ENCODE measurements around the gene CYTH3. TPM values are rescaled to one million over a fixed set of nuclear protein-coding genes. Genes with fewer than 3 reads are reported as not detected.
A peak's percentile ranks its signal among the peaks of the same experiment; 100 is the strongest.

Gene CYTH3
- total and polyA plus RNA-seq, 2 of the 8 experiments (the other 6 are each of a cell fraction or from before 2014, with no cell fraction given): 10.3 to 11.9 TPM

- no peaks in the 10 kb centered on the region for H3K36me3 ChIP-seq (ENCODE audit: control insufficient read depth in 2 of 4, insufficient read depth in 4 of 4, low read length in 3 of 4)
- H2AFZ ChIP-seq (ENCODE audit: low read length): no peak overlapping the region
- H3K23me2 ChIP-seq (ENCODE audit: low read depth, low read length): no peaks in the 10 kb centered on the region
- H4K5ac ChIP-seq (ENCODE audit: insufficient read length, low read depth, low read length): no peak overlapping the region
- no peak overlapping the region for H2BK15ac ChIP-seq (ENCODE audit: low read length)
- ChIA-PET CTCF (ENCODE audit: partially characterized antibody) (interaction anchor here (1.6 kb wide), 1 partner anchor 114 kb away, joined by 4 read pairs; no protein-coding TSS in a partner anchor), POLR2A (ENCODE audit: partially characterized antibody) (interaction anchor here (1.4 kb wide), 1 partner anchor 10 kb away, joined by 3 read pairs; no protein-coding TSS in a partner anchor)
- H3K4me3 ChIP-seq (ENCODE audit: extremely low read depth in 1 of 4, insufficient read depth in 2 of 4, low read depth in 3 of 4, low read length in 4 of 4): no peak overlapping the region
- no peak overlapping the region for H3K14ac ChIP-seq (ENCODE audit: insufficient read length)
- no peak overlapping the region for H3K4ac ChIP-seq (replicated peaks; ENCODE audit: insufficient read length, low read depth, low read length)
- no peak overlapping the region for H4K8ac ChIP-seq (ENCODE audit: extremely low read depth, insufficient read depth, low read length)
- no peak overlapping the region for H3K9ac ChIP-seq (replicated peaks in 1 of 4; ENCODE audit: extremely low read depth in 1 of 4, low read depth in 3 of 4, low read length in 3 of 4)
- no peak overlapping the region for H3K23ac ChIP-seq (ENCODE audit: insufficient read length)
- WGBS, 2 experiments (ENCODE audit: extremely low coverage in 1 of 2, insufficient coverage in 1 of 2, insufficient read length in 1 of 2, insufficient replicate concordance in 2 of 2, low coverage in 1 of 2, low lambda C conversion rate in 2 of 2, missing lambda C conversion rate in 1 of 2): 96% methylated on average over 5 of the region's 5 CpGs; no CpG with 5 or more reads in 1 of the 2 experiments
- TF ChIP-seq PHF8 (conservative IDR thresholded peaks at IDR 0.05; ENCODE audit: low read depth, low read length) (no peak), BCL11A (IDR thresholded peaks at IDR 0.05; ENCODE audit: low read depth in 2 of 2, low read length in 2 of 2) (no peak), TAF1 (IDR thresholded peaks at IDR 0.05; ENCODE audit: low read depth, low read length) (no peak), ASH2L (IDR thresholded peaks at IDR 0.05; ENCODE audit: low read length) (no peak), CREB1 (IDR thresholded peaks at IDR 0.05) (no peak), KDM1A (IDR thresholded peaks at IDR 0.05; ENCODE audit: borderline replicate concordance, low read length) (0 out of 2 replicates have a peak, but pooled peaks have one; percentile 43)
- no peak overlapping the region for H4K91ac ChIP-seq (replicated peaks; ENCODE audit: insufficient read length, low read length)
- H2BK5ac ChIP-seq (ENCODE audit: low read depth, low read length): no peak overlapping the region
- H2AK5ac ChIP-seq (ENCODE audit: low read depth, low read length): no peak overlapping the region
- H2BK20ac ChIP-seq (ENCODE audit: low read length): no peak overlapping the region
- H3K79me2 ChIP-seq (ENCODE audit: control insufficient read depth in 1 of 2, insufficient read depth in 2 of 2, low read length in 2 of 2): 0 out of 4 replicates have a peak, but pooled peaks cover 0 to 7% of the 10 kb centered on the region in 2 experiments
- no peak overlapping the region for H2BK120ac ChIP-seq (replicated peaks; ENCODE audit: low read depth, low read length)
- H4K20me1 ChIP-seq (replicated peaks in 1 of 2; ENCODE audit: control insufficient read depth in 1 of 2, insufficient read depth in 2 of 2, low read length in 2 of 2): no peaks in the 10 kb centered on the region
- H3K56ac ChIP-seq (replicated peaks; ENCODE audit: insufficient read length, low read depth, low read length): no peak overlapping the region
- H3K18ac ChIP-seq (ENCODE audit: extremely low read depth, low read length): no peak overlapping the region
- H3K27ac ChIP-seq (ENCODE audit: low read depth, low read length): no peak overlapping the region
- no peak overlapping the region for H2BK12ac ChIP-seq (ENCODE audit: low read depth, low read length)
- DNase-seq (ENCODE audit: low read depth in 1 of 2, low spot score in 2 of 2) (no peak), FAIRE-seq (no peak)
- H3K4me1 ChIP-seq (replicated peaks in 1 of 4; ENCODE audit: control insufficient read depth in 3 of 4, insufficient read depth in 4 of 4, low read length in 3 of 4): no peaks in the 10 kb centered on the region; a peak in 1 of 7 replicates
- no peaks in the 10 kb centered on the region for H3K79me1 ChIP-seq (ENCODE audit: low read depth, low read length)
- no peaks in the 10 kb centered on the region for H3K9me3 ChIP-seq (ENCODE audit: insufficient read depth in 2 of 2, low read depth in 1 of 2, low read length in 1 of 2)
- no peak overlapping the region for H3K4me2 ChIP-seq (ENCODE audit: insufficient read depth in 1 of 2, low read depth in 2 of 2, low read length in 2 of 2)
- H3K27me3 ChIP-seq (replicated peaks in 1 of 4; ENCODE audit: control insufficient read depth in 3 of 4, extremely low read depth in 1 of 4, insufficient read depth in 3 of 4, low read length in 3 of 4): no peaks in the 10 kb centered on the region
Observed at GRCh38 chr7:6208573-6209328, 63.7 kb downstream of the CYTH3 start.

All from H1 (cell line).